T-cell (primary cell): ENCODE results near the gene C12orf76. TPM values are rescaled to one million over a fixed set of nuclear protein-coding genes. Genes with fewer than 3 reads are reported as not detected.

ENCODE experiments used
- ATAC-seq, 4 experiments: fragments of 200-7000 bp in 3 of 4; fragments of 150-1000 bp in 1 of 4; cut with Tn5 transposase; replicated peaks in 1 of 4; 1 replicate in 3 of 4; 2 replicates in 1 of 4; pipeline ENCODE4 v1.10.0; 2021; ENCODE audit warnings: moderate library complexity in 3 of 4, mild to moderate bottlenecking in 2 of 4, moderate number of reproducible peaks in 1 of 4
- CTCF ChIA-PET, 2 donors: fragments of 300-600 bp; sonication (Branson Sonifier 250); formaldehyde crosslinking; loops; one replicate each; lab custom pipeline; 2022; ENCODE audit warnings: antibody characterized with exemption in 2 of 2; lab: Charles Lee
- POLR2A ChIA-PET, 2 donors: fragments of 300-600 bp; sonication (Branson Sonifier 250); formaldehyde crosslinking; loops; one replicate each; lab custom pipeline; 2022; ENCODE audit warnings: antibody characterized with exemption in 2 of 2; lab: Charles Lee
- DNase-seq, 35 experiments: peaks; one replicate each; pipeline versions ENCODE4 v3.0.0 to v3.0.0-alpha.2; 2013 to 2023
- H3K27ac ChIP-seq: one replicate; pipeline ENCODE4 v1.5.1; 2013; ENCODE audit warnings: low read length
- H3K27me3 ChIP-seq, 2 experiments: replicated peaks in 1 of 2; 1 replicate in 1 of 2; 2 replicates in 1 of 2; pipeline versions ENCODE4 v1.6.1 to v1.7.0; 2013; ENCODE audit warnings: low read length in 1 of 2, mixed read lengths in 1 of 2; ENCODE audit not compliant: control insufficient read depth in 2 of 2, insufficient read depth in 2 of 2; ENCODE audit errors: extremely low read depth in 1 of 2
- H3K36me3 ChIP-seq, 2 donors: 1 replicate in 1 of 2; 2 replicates in 1 of 2; pipeline versions ENCODE4 v1.6.1 to v1.7.0; 2013; ENCODE audit warnings: low read length in 1 of 2; ENCODE audit not compliant: control insufficient read depth in 2 of 2, insufficient read depth in 1 of 2; ENCODE audit errors: extremely low read depth in 1 of 2
- H3K4me1 ChIP-seq, 2 experiments: 1 replicate in 1 of 2; 2 replicates in 1 of 2; pipeline versions ENCODE4 v1.6.1 to v1.7.0; 2013; ENCODE audit warnings: low read length in 2 of 2, mixed read lengths in 1 of 2; ENCODE audit not compliant: insufficient read depth in 2 of 2, control insufficient read depth in 1 of 2; ENCODE audit errors: extremely low read depth in 1 of 2
- H3K4me3 ChIP-seq, 2 donors: 1 replicate in 1 of 2; 2 replicates in 1 of 2; pipeline versions ENCODE4 v1.5.1 to v1.7.0; 2013; ENCODE audit warnings: mild to moderate bottlenecking in 2 of 2, low read length in 1 of 2, moderate library complexity in 1 of 2; ENCODE audit not compliant: control insufficient read depth in 1 of 2; ENCODE audit errors: extremely low read depth in 1 of 2
- H3K9me3 ChIP-seq: 2 replicates; pipeline ENCODE4 v1.7.0; 2013
- H3K27ac Mint-ChIP-seq, 2 donors: one replicate each; pipeline ENCODE4 v1.8.0; 2020 to 2021; ENCODE audit warnings: mild to moderate bottlenecking in 2 of 2, mixed read lengths in 2 of 2
- H3K27me3 Mint-ChIP-seq, 2 donors: one replicate each; pipeline ENCODE4 v1.8.0; 2021 to 2022; ENCODE audit warnings: mixed read lengths in 2 of 2
- H3K36me3 Mint-ChIP-seq: one replicate; pipeline ENCODE4 v1.8.0; 2021; ENCODE audit warnings: mixed read lengths
- H3K4me1 Mint-ChIP-seq, 3 donors: one replicate each; pipeline ENCODE4 v1.8.0; 2020 to 2022; ENCODE audit warnings: mixed read lengths in 3 of 3, mild to moderate bottlenecking in 1 of 3
- H3K4me3 Mint-ChIP-seq, 3 donors: one replicate each; pipeline ENCODE4 v1.8.0; 2020 to 2022; ENCODE audit warnings: mild to moderate bottlenecking in 3 of 3, mixed read lengths in 3 of 3, moderate library complexity in 3 of 3
- H3K9me3 Mint-ChIP-seq, 3 donors: one replicate each; pipeline ENCODE4 v1.8.0; 2020 to 2022; ENCODE audit warnings: mixed read lengths in 3 of 3
- WGBS: methylation state at CpG from one replicate; pipeline ENCODE4 v1.1.5; 2013; ENCODE audit warnings: missing lambda C conversion rate; ENCODE audit not compliant: insufficient coverage; 5-methylcytosine and 5-hydroxymethylcytosine counted together
- total RNA-seq, 35 experiments: library from RNA in 6 of 35; stranded (reverse) in 6 of 35; fragments of 120-200 nt in 1 of 35; gene quantifications; one replicate each; pipeline versions ENCODE4 v1.2.1 to v1.2.4 and lab custom pipeline; 2013 to 2026

The C12orf76 gene
- total RNA-seq, 5 donors from 2014 or later (not counting 1 experiment from before 2014, with no cell fraction given) = 13.6 to 31.0 (median 28.5) TPM

DNA sequence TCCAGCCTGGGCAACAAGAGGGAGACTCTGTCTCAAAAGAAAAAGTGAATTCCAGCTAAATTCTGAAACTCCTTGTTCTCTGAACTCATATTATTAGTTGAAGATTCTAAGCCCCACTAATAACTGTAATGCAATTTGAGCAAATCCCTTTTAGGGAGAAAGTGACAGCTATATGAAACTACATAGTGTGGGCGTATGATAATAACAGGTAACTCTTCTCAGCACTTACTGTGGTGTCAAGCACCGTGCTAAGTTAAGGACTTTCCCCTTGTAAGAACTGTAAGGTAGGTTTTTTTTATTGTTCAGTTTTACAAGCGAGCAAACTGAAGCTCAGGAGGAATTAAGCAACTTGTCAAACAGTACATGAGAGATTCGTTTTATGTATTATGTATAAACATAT lies 43.7 kb downstream of the C12orf76 start:
- Histone ChIP-seq H3K27ac (peak overlapping the region; percentile 58), H3K36me3 (peaks cover 0 to 2% of the 10 kb centered on the region in 2 donors), H3K9me3 (no peaks in the 10 kb centered on the region), H3K4me1 (peaks cover 3 to 58% of the 10 kb centered on the region in 2 experiments), H3K4me3 (no peak overlapping the region), H3K27me3 (no peaks in the 10 kb centered on the region)
- Mint-ChIP-seq H3K36me3 (peaks cover 15% of the 10 kb centered on the region), H3K27me3 (no peaks in the 10 kb centered on the region), H3K4me3 (peak overlapping the region; percentile 15 to 43 (median 28)), H3K9me3 (no peaks in the 10 kb centered on the region), H3K27ac (peak overlapping the region; percentile 87 to 90), H3K4me1 (peaks cover 77 to 89% (median 81%) of the 10 kb centered on the region in 3 donors)
- ChIA-PET POLR2A (interaction anchor here (0.6 to 0.7 kb wide), 3 partner anchors 8 to 471 kb away, joined by 3 to 5 read pairs (median 4); no protein-coding TSS in a partner anchor), CTCF (interaction anchor here in 1 of 2 donors (0.5 to 0.6 kb wide), 5 partner anchors 11 to 559 kb away, joined by 3 to 4 read pairs (median 3); no protein-coding TSS in a partner anchor)
- peak in 1 of 35 experiments; percentile 41 for DNase-seq
- no CpG with 5 or more reads among the region's 4 CpGs for WGBS
- peak; percentile 36 to 81 (median 47) for ATAC-seq

DNA sequence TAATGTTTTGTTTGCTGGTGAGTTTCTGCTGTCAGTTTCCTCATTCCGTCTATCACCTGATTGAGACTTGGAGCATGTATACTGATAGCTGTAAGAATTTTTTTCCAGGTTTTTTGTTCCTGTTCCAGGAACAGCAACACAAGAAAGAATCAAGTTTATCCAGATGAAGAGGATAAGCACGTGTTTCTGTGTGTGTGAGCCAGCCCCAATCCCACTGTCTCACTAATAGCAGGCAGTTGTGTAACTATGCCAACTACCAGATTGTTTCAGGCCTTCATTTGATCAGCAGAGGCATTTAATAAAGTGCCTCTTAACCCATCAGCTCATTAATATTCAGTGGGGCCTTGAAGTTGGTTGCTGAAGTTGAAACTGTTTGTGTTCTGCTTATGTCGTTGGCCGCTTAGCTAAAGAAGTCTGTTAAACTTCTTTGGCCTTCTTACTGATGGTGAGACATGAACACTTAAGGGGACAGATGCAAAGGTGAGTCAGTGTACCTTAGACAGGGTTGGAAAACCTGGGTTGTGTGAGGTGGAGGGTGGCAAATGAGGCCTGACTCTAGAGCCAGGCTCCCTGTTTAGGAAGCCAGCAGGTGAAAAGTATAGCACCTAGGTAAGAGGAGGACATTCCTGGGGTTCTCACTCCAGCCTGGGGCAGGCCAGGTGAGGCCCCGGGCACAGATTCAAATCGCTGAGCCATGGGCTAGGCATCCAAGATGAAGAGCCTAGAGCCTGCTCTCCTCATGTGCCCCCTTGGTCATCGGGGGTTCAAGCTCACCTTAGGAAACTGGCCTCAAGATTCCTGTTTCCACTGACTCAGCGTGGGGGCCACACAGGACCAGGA lies 45.4 kb downstream of the C12orf76 start:
- Mint-ChIP-seq H3K4me1 (peaks cover 74 to 87% (median 81%) of the 10 kb centered on the region in 3 donors), H3K4me3 (peak overlapping the region in 2 of 3 donors; percentile 21 to 34), H3K27me3 (no peaks in the 10 kb centered on the region), H3K27ac (peak overlapping the region; percentile 87 to 90), H3K9me3 (no peaks in the 10 kb centered on the region), H3K36me3 (peaks cover 8% of the 10 kb centered on the region)
- DNase-seq (no peak), ATAC-seq (no peak)
- no peak overlapping the region for H3K4me3 ChIP-seq
- peaks cover 0 to 2% of the 10 kb centered on the region in 2 donors for H3K36me3 ChIP-seq
- no peaks in the 10 kb centered on the region for H3K9me3 ChIP-seq
- H3K27ac ChIP-seq = peak overlapping the region; percentile 2
- no peaks in the 10 kb centered on the region for H3K27me3 ChIP-seq
- ChIA-PET POLR2A (interaction anchor here in 1 of 2 donors (0.7 to 1.3 kb wide), 2 partner anchors 22 to 126 kb away, joined by 3 read pairs; no protein-coding TSS in a partner anchor), CTCF (interaction anchor here in 1 of 2 donors (1.1 kb wide), 1 partner anchor 11 kb away, joined by 5 read pairs; no protein-coding TSS in a partner anchor)
- 82% methylated on average over 5 of the region's 8 CpGs for WGBS
- H3K4me1 ChIP-seq = peaks cover 8 to 60% of the 10 kb centered on the region in 2 experiments

DNA sequence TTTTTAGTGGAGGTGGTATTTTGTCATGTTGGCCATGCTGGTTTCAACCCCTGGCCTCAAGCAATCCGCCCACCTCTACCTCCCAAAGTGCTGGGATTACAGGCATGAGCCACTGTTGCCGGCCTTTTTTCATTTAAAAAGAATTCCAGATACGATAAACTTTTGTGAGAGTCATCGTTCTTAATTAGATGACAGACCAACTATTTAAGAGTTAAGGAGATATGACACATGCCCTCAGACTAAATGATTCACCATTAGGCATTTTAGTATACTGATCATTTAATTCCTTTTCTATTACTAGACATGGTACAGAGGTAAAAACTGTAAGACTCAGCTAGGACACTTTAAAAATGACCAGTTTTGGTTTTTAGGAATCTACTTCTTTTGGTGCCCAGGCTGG lies 46.7 kb downstream of the C12orf76 start:
- peak overlapping the region; percentile 98 to 99 (median 98) for H3K4me3 Mint-ChIP-seq
- peaks cover 6% of the 10 kb centered on the region for H3K36me3 Mint-ChIP-seq
- ChIA-PET POLR2A (no interaction called here), CTCF (interaction anchor here in 1 of 2 donors (0.7 kb wide), 1 partner anchor 736 kb away, joined by 6 read pairs; no protein-coding TSS in a partner anchor)
- Histone ChIP-seq H3K27me3 (no peaks in the 10 kb centered on the region), H3K36me3 (peaks cover 0 to 2% of the 10 kb centered on the region in 2 donors), H3K4me1 (peaks cover 9 to 61% of the 10 kb centered on the region in 2 experiments), H3K27ac (no peak overlapping the region), H3K9me3 (no peaks in the 10 kb centered on the region), H3K4me3 (no peak overlapping the region)
- H3K27ac Mint-ChIP-seq = peak overlapping the region; percentile 39 to 90
- ATAC-seq (no peak), DNase-seq (no peak)
- WGBS = no CpG with 5 or more reads among the region's 4 CpGs
- H3K27me3 Mint-ChIP-seq = no peaks in the 10 kb centered on the region
- H3K9me3 Mint-ChIP-seq = no peaks in the 10 kb centered on the region
- peaks cover 72 to 87% (median 80%) of the 10 kb centered on the region in 3 donors for H3K4me1 Mint-ChIP-seq

GRCh38 chr12:109999983-110000505 lies 48.3 kb downstream of the C12orf76 start:
- DNase-seq = peak in 4 of 35 experiments; percentile 5 to 45 (median 11)
- Mint-ChIP-seq H3K27ac (peak overlapping the region; percentile 92 to 98), H3K4me1 (peaks cover 68 to 76% (median 70%) of the 10 kb centered on the region in 3 donors), H3K9me3 (no peaks in the 10 kb centered on the region), H3K36me3 (no peaks in the 10 kb centered on the region), H3K27me3 (no peaks in the 10 kb centered on the region), H3K4me3 (peak overlapping the region; percentile 98 to 99 (median 98))
- no peak overlapping the region for H3K27ac ChIP-seq
- H3K27me3 ChIP-seq = no peaks in the 10 kb centered on the region
- H3K9me3 ChIP-seq = no peaks in the 10 kb centered on the region
- peak overlapping the region; percentile 76 to 88 for H3K4me3 ChIP-seq
- WGBS = 0% methylated on average over 9 of the region's 17 CpGs
- no peak for ATAC-seq
- peaks cover 11 to 61% of the 10 kb centered on the region in 2 experiments for H3K4me1 ChIP-seq
- H3K36me3 ChIP-seq = peaks cover 0 to 2% of the 10 kb centered on the region in 2 donors
- ChIA-PET POLR2A (interaction anchor here in 1 of 2 donors (0.7 kb wide), 1 partner anchor 61 kb away, joined by 5 read pairs; no protein-coding TSS in a partner anchor), CTCF (no interaction called here)

DNA sequence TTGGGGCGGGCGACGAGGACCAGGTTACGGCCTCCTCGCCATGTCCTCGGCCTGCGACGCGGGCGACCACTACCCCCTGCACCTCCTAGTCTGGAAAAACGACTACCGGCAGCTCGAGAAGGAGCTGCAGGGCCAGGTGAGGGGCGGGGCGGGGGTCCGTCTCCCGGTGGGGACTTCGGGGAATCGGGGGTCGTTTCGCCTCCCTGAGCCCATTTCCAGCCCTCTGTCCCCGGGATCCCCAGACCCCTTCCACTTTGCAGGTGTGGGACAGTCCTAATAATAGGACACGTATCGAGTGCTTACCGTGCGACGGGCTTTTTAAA lies 48.7 kb downstream of the C12orf76 start:
- ChIA-PET POLR2A (interaction anchor here in 1 of 2 donors (0.6 kb wide), 1 partner anchor 9 kb away, joined by 10 read pairs; no protein-coding TSS in a partner anchor), CTCF (interaction anchor here in 1 of 2 donors (0.5 to 0.6 kb wide), 2 partner anchors 115 to 571 kb away, joined by 3 to 7 read pairs; no protein-coding TSS in a partner anchor)
- Mint-ChIP-seq H3K27ac (peak overlapping the region; percentile 92 to 98), H3K9me3 (no peaks in the 10 kb centered on the region), H3K27me3 (no peaks in the 10 kb centered on the region), H3K4me1 (peaks cover 66 to 75% (median 69%) of the 10 kb centered on the region in 3 donors), H3K36me3 (no peaks in the 10 kb centered on the region), H3K4me3 (peak overlapping the region; percentile 98 to 99 (median 98))
- Histone ChIP-seq H3K4me1 (peaks cover 11 to 59% of the 10 kb centered on the region in 2 experiments), H3K36me3 (peaks cover 0 to 2% of the 10 kb centered on the region in 2 donors), H3K27me3 (no peaks in the 10 kb centered on the region), H3K4me3 (peak overlapping the region; percentile 76 to 88), H3K27ac (no peak overlapping the region), H3K9me3 (no peaks in the 10 kb centered on the region)
- ATAC-seq = no peak
- DNase-seq = peak in 1 of 35 experiments; percentile 3
- 0% methylated on average over 19 of the region's 27 CpGs for WGBS
